HG03175 (cell line): ENCODE measurements around the gene P2RX7.

Experiments
- ATAC-seq: cut with Tn5 transposase; IDR thresholded peaks from one replicate; pipeline ENCODE4 v1.9.1; 2021; ENCODE audit warnings: mild to moderate bottlenecking, moderate library complexity; ENCODE audit not compliant: unreplicated experiment

P2RX7 gene

DNA sequence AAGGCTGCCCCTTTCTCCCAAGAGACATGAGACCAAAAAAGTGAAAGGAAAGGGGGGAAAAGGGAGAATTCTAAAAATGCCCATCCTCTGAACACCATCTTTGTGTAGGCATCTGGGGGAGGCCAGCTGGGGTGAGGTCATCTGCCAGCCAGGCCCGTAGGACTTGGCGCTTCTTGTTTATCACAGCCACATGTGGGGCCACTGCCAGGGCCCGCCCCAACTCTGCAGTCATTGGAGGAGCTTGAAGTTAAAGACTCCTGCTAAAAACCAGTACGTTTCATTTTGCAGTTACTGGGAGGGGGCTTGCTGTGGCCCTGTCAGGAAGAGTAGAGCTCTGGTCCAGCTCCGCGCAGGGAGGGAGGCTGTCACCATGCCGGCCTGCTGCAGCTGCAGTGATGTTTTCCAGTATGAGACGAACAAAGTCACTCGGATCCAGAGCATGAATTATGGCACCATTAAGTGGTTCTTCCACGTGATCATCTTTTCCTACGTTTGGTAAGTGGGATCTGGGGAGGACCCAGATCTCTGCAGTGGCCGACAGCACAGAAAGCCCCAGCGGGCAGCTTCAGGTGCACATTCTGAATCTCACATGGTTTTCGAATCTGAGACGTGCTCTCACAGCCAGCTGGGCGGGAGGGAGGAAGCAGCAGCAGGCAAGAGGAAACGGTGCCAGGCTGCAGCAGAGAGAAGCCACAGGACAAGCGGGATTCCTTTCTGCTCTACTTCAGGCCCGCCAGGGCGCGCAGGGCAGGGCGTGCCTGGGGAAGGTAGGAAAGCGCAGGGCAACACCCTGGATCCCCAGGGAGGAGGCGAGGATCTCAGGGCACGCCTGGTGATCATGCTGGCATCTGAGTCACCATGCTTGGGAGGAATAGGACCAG, at the start of gene P2RX7:
TSS of gene P2RX7 (plus strand) at position 276 of the 881 bp plus-strand sequence. CDS start at position 371, 95 bp downstream.
- peak; percentile 28 for ATAC-seq

DNA sequence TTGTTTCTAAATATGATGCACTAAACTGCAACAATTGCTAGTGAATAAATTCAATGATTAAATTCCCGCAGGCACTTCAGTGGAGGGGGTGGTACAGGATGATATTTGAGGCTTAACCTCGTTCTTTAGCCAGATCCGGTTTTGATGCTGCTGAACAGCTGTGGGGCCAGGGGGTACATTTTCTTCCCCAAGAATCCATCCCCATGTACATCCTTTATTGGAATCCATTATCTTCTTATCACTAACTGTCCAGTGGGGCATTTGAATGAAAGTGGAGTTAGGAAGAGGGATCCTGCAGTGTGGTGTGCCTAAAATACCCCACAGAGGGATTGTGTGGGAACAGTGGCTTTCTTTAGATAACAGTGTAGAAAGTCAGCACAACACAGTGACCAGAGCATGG, 48.4 kb upstream of the P2RX7 start:
- no peak for ATAC-seq

DNA sequence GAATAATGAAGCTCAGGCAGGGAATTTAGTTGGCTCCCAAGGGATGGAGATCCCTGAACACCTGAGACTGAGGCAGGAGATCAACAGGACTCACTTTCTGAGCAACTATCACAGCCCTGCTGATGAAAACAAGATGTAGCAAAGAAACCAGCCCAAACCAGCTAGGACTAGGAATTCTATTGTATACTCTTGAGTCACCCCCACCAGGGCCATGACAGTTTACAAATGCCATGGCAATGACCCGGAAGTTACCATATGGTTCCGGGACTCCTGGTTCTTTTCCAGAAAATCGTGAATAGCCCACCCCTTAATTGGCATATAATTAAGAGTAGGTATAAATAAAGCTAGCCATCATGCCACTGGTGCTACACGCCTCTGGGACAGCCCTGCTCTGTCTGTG, 47.6 kb upstream of the P2RX7 start:
- no peak for ATAC-seq

DNA sequence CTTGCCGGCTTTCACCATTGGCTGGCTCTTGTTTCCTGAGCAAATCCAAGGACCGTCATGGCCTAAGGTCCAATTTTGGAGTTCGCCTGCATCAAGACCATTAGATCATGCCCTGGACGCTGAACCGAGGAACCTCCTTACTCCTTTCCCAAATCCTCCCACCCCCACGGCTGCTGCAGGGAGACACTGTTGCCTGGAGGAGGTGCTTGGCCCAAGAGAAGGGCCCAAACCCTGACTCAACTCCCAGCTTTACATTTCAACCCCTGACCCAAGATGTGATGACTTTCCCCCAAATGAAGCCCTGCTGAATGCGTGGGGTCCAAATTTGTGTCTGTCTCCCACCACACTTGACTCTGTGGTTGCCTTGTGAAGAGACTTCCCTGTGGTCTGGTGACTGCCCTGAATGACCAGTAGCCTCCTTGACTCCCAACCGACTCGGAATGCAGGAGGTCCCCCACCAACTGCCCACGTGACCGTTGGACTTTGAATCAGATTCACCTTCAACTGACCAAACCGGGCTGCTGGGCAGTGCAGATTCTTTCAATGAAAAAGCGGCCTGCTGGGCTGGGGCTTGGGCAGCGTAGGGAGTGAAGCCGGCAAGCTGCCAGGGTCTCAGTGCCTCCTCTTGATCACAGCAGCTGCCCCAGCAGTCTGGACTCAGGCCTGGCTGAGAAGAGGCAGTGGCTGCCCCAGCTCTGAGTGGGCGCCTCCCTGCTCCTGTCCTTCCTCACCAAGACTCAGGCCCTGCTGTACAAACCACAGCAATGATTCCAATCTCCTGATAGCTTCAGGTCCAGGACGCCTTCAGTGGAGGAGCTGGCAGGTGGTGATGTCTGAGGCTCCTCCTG, 46.9 kb upstream of the P2RX7 start:
- no peak for ATAC-seq

DNA sequence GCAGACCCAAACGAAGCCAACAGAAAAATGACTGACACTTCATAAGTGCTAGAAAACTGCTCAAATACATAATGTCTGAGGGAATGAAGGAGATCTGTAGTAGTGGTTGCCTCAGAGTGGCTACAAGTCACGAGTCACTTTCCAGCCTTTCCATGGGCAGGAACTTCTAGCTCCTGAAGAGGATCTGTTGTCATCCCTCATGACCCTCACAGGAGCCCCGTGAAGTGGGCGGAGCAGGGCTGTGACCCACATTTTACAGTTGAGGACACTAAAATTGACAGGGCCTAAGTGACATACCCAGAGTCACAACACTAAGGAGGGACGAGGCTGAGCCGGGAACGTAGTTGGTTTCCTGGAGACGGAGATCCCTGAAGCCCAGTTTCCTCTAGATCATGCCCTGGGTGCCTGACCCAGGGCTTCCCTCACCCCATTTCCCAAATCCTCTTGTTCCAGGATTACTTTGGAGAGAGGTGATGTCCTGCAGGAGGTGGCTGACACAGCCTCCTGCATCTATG, 45.8 kb upstream of the P2RX7 start:
- no peak for ATAC-seq

DNA sequence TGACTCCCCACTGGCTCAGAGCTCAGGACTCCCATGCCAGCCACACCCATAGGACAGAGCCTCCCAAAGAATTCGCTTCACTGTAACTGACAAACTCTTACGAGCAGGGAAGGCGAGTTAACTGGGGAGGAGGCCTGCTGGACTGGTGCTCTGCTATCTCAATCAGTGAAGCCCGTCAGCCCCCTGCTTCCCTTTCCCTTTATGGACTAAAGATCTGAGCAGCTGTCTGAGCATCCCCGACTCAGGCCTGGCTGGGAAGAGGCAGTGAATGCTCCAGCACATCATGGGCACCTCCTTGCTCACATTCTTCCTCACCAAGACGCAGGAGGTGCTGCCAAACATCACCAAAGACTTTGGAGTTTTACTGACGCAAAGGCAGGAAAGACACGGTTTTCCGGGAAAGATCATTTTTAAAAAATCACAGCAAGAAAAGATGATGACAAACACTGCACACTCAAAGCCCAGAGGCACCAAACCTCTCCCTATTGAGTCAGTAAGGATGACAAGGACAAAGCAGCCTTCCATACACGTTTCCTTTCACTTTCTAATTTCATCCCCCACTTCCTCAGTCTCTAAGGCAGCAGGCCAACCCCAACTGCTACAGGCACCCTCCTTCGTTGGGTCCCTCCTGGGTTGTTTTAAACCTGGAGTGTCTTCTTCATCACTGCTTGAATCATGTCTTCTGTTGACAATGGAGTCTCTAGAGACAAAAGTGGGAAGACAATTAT, 45.0 kb upstream of the P2RX7 start:
- ATAC-seq: no peak

DNA sequence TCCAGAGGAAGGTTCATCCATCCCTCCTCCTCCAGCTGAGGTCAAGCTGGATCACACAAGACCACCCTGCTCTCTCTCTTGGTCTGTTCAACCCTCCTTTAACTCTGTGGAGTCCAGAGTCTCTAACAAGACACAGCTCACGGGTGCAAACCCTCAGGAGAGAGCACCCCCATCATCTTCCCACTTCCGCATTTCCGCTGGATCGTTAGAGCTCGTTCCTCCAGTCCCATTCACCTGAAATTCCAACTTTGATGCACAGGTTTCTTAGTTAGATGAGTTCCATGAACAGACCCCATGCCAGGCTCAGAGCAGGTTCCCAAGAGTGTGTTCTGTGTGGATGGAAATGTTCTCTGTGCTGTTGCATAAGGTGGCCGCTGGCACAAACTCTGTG, 44.5 kb upstream of the P2RX7 start:
- ATAC-seq: no peak

DNA sequence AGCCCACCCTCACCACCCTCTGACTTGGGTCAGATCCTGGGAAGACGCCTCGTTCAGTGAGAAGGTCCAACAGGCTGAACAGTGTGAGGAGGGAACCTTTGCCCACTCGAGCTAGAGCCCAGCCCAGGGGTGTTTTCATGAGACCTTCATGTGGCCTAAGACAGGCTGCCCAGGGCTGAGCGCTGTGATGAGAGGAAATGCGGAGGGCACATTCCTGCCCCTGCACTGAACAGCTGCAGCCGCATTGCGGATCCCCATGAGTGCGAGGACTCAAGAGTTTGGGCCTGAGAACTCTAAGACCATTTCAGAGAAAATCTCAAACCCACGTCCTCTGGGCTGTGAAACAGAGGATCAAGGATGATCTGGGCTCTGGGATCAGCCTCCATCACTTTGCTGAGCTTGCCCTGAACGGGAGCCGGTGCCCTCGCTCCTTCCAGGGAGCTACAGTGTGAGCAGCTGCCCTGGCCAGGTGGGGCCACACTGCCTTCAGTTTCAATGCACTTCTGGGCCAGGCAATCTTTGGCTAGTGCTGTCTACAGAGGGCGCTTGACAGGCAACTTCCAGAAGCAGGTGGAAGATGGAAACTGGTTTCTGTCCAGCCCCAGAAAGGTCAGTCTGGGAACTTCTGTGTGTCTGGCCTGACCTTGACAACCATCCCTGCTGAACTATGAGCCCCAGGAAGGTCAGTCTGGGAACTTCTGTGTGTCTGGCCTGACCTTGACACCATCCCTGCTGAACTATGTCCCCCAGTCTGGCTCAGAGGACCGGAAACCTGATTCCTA, 43.5 kb upstream of the P2RX7 start:
- ATAC-seq: no peak

DNA sequence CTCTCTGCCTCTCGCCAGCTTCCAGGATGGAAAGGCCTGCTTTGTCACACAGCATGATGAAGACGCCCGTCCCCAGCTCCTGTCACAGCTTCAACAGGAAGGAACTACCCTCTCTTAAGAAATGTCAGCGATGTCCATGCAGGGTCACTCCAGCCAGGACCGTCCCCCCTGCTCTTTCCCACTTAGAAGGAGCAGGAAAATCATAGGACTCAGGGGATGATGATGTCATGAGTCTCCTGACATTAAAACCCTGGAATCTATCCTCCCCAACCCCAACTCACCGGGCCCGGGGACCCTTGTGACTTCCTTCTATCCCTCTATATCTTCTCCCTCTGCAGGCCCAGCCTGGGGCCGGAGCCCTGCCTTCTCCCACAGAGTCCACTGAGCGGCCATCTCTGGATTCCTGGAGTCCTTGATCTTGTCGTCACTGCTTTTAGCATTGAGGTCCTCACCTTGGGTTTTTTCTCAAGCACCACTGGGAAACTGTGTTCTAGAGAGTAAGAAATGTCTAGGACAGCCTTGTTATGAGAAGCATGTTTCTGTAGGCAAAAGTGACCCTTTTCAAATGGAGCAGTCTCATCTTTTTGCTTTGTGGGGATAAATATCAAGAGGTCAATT, 42.8 kb upstream of the P2RX7 start:
- ATAC-seq: no peak

DNA sequence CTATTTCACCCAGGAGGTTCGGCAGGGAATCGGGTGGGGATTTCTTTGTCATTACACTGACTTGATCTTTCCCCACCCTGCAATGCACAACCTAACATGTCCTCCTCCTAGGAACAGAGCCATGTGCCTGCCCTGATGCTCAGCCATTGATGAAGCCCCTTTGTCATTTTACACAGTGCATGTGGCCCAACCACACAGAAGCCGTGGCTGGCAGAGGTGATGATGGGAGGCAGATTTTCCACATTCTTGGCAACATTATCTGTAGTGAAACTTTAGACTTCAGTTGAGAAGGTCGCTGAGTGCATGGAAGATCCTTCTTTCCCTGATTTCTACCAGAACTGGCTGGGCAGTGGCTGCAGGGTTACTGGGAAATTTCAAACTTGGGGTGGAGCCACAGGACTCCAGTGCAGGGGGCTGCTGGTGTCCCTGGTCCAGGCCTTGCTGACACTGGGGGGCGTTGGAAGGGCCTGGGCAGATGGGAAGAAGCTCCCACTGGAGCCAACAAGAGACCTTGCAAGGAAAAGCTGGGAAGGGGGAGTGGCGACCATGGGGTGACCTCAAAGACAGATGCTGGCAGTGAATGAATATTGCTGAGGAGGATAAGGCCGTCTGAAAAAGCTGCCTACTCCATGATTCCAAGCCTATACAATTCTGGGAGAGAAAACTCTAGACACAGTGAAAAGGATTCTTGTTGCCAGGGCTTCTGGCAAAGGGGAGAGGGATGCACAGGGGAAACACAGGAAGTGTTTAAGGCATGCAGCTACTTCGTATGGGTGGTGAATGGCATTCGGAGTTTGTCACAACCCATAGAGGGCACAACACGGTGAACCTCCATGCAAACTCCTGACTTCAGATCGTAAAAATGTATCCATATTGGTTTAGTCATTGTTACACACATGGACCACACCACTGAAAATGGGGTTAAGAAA, 41.8 kb upstream of the P2RX7 start:
- no peak for ATAC-seq

DNA sequence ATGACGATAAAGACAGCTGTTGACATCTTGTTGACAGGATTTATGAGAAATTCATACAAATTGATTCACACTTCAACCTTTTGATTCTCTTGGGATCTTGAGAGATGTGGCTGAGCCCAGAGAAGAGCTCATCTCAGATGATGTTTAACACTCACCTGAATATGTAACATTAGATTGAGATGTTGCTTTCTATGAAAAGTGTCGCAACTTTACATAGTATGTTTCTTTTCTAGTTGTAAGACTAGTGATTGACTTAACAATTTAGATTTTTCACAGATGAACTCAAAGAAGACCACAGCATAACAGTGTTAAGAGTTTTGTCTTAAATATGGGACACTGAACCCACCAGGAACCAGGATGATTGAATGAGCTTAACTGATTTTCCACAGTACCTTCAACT, 40.6 kb upstream of the P2RX7 start:
- no peak for ATAC-seq

DNA sequence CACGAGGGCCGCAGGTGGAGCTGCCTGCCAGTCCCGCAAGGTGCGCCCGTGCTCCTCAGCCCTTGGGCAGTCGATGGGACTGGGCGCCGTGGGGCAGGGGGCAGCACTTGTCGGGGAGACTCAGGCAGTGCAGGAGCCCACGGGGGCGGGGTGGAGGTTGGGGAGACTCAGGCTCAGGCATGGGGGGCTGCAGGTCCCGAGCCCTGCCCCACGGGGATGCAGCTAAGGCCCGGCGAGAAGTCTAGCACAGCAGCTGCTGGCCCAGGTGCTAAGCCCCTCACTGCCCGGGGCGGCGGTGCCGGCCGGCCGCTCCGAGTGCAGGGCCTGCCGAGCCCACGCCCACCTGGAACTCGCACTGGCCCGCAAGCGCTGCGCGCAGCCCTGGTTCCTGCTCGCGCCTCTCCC, 39.2 kb upstream of the P2RX7 start:
- no peak for ATAC-seq

DNA sequence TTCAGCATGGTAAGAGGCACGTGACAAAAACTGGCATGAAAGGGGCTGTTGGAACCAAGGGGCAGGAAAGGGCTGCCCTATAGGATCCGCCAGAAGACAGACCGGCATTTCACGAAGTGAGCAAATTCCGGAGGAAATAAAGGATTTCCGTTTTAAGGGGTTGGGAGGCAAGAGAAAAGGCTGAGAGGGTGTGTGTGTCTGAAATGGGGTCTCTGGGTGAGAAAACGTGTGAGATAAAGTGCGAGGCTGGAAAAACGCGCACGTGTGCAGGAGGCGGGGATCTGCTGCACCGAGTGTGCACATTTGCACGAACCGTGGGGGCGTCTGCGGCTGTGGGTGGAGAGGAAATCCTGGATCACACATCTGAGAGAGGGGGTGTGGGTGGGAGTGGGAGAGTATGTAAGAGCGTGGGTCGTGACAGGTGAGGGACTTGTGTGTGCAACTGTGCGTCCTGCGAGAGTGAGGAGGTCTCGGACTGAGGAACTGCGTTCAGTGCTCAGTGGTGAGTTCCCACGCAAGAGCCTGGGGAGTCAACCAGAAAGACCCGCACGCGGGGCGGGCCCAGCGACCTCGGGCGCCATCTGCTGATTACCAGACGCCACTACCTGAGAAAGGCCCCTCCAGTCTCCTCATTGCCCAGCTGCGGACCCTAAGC, 37.0 kb upstream of the P2RX7 start:
- no peak for ATAC-seq

DNA sequence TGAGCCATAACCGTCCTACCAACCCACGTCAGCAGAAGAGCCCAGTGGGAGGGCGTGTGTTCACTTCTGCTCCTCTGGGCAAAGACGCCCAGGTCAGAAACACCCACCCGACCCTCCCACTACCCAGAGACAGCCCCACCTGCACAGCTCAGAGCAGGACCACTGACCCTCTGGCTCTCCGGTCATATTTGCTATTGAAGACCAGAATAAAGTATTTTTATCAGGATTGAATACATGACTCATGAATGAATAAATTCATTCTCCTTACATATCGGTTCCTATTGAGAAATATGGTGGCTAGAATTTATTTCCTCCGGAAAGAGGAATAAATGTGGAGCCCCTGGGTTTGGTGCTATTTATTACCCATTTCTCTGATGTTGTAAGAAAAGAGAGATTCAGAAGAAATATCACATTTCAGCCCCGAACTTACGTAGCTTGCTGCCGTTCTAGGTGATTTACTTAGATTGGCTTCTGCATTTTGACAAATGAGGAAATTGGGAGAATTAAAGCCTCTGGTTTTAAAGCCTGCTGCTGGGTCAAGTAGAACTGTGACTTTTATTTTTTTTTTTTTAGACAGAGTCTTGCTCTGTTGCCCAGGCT, 36.4 kb upstream of the P2RX7 start:
- no peak for ATAC-seq

DNA sequence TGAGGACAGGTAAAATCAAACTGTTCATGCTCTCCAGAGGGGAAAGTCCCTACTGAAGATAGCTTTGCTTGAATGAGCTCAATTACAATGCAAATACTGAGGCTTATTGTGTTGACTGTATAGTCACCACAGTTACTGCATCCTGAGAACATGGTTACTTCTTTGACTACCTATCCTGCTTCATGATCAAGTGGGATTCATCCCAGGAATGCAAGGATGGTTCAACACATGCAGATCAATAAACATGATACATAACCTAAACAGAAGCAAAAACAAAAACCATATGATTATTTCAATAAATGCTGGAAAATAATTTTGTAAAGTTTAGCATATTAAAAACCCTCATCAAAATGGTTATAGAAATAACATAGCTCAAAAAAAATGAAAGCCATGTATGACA, 32.9 kb upstream of the P2RX7 start:
- no peak for ATAC-seq

DNA sequence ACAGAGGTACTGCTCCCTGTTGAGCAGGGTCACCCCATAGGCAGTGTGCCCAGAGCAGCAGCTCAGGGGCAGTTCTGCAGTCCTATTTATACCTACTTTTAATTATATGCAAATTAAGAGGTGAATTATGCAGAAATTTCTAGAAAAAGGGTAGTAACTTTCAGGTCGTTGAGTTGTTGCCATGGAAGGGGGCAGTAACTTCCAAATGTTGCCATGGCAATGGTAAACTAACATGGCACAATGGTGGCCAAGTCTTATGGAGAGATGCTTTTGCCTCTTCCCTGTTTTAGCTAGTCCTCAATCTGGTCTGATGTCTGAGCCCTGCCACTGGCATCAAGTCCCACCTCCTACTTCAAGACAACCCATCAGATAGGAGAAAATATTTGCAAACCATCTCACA, 30.4 kb upstream of the P2RX7 start:
- no peak for ATAC-seq

DNA sequence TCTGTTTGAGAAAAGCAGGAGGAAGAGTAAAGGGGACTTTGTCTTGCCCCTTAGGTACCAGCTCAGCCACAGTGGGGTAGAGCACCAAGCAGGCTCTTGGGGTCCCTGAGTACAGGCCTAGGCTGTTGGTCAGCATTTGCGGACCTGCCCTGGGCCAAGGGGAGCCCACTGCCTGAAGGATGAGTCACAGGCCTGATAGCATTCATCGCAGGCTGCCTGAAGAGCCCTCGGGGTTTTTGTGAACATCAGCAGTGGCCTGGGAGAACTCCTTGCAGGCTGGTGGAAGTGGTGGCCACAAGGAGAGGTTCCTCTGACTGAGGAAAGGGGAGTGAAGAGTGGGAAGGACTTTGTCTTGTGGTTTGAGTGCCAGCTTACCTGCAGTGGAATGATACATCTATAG, 25.0 kb upstream of the P2RX7 start:
- ATAC-seq: no peak

DNA sequence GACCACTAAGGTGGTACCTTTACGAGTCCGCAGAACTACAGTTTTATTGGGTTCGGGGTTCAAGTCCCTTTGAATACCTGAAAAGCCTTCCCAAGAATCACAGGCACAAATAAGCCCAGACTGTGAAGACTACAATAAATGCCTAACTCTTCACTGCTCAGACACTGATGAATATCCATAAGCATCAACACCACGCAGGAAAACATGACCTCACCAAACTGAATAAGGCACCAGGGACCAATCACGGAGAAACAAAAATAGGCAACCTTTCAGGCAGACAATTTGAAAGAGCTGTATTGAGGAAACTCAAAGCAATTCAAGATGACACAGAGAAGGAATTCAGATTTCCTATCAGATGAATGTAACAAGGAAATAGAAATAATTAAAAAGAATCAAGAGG, 24.2 kb upstream of the P2RX7 start:
- ATAC-seq: no peak
